Measurements from ENCODE around the gene FUS. TPM values are rescaled to one million over a fixed set of nuclear protein-coding genes. Genes with fewer than 3 reads are reported as not detected.

The FUS gene
- total RNA-seq, 6 experiments from 2014 or later = 18.7 to 69.7 (median 40.4) TPM

- DNase-seq (no peak), ATAC-seq (no peak)
- peaks cover 0 to 19% (median 7%) of the 10 kb centered on the region in 4 donors for H3K4me1 ChIP-seq
- no peak overlapping the region for H3K27ac ChIP-seq
- no CpG with 5 or more reads among the region's 14 CpGs for WGBS (ENCODE audit: insufficient coverage, low coverage, low lambda C conversion rate, missing lambda C conversion rate)
- no peaks in the 10 kb centered on the region for H3K27me3 ChIP-seq
- intact Hi-C loops (cut with DNase I) = loop anchor here in 1 of 2 donors (10.0 kb wide), 1 partner anchor 270 kb away; the partner anchor contains the start of gene ARMC5
- TF ChIP-seq, protein P1, sequence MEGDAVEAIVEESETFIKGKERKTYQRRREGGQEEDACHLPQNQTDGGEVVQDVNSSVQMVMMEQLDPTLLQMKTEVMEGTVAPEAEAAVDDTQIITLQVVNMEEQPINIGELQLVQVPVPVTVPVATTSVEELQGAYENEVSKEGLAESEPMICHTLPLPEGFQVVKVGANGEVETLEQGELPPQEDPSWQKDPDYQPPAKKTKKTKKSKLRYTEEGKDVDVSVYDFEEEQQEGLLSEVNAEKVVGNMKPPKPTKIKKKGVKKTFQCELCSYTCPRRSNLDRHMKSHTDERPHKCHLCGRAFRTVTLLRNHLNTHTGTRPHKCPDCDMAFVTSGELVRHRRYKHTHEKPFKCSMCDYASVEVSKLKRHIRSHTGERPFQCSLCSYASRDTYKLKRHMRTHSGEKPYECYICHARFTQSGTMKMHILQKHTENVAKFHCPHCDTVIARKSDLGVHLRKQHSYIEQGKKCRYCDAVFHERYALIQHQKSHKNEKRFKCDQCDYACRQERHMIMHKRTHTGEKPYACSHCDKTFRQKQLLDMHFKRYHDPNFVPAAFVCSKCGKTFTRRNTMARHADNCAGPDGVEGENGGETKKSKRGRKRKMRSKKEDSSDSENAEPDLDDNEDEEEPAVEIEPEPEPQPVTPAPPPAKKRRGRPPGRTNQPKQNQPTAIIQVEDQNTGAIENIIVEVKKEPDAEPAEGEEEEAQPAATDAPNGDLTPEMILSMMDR (IDR thresholded peaks at IDR 0.05) = no peak
- TF ChIP-seq POLR2A (IDR thresholded peaks at IDR 0.05) = no peak
- peaks cover 18 to 77% (median 53%) of the 10 kb centered on the region in 4 donors for H3K36me3 ChIP-seq
- no peaks in the 10 kb centered on the region for H3K9me3 ChIP-seq
- H3K4me3 ChIP-seq = no peak overlapping the region
Measured at GRCh38 chr16:31184888-31185287, 4.9 kb downstream of the FUS start.

DNA sequence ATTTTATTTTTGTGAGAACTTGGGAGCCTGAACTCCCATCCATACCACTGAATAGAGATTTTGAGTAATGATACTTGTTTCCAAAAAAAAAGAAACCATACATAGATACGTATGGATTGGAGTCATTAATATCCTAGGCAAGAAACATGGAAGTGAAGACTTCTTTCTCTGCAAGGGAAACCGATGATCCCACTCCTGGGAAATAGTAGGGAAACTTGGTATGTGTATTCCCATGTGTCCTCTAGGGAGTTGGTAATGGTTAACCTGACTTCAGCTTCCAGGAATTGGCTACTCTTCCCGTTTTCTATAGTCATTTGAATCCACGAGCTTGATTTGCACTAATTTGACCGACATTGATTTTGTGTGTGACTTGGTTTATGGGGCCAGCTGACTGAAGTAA lies 5.4 kb downstream of the FUS start:
- no peak overlapping the region for H3K27ac ChIP-seq
- H3K9me3 ChIP-seq = no peaks in the 10 kb centered on the region
- DNase-seq (no peak), ATAC-seq (no peak)
- intact Hi-C loops (cut with DNase I) = loop anchor here in 1 of 2 donors (10.0 kb wide), 1 partner anchor 269 kb away; the partner anchor contains the start of gene ARMC5
- H3K27me3 ChIP-seq = no peaks in the 10 kb centered on the region
- peaks cover 0 to 19% (median 7%) of the 10 kb centered on the region in 4 donors for H3K4me1 ChIP-seq
- 60% methylated on average over 5 of the region's 5 CpGs for WGBS (ENCODE audit: insufficient coverage, low coverage, low lambda C conversion rate, missing lambda C conversion rate)
- TF ChIP-seq, protein P1 (IDR thresholded peaks at IDR 0.05) = no peak
- TF ChIP-seq POLR2A (IDR thresholded peaks at IDR 0.05) = no peak
- peaks cover 21 to 81% (median 57%) of the 10 kb centered on the region in 4 donors for H3K36me3 ChIP-seq
- H3K4me3 ChIP-seq = no peak overlapping the region

GRCh38 chr16:31186176-31186575 lies 6.2 kb downstream of the FUS start:
- WGBS (ENCODE audit: insufficient coverage, low coverage, low lambda C conversion rate, missing lambda C conversion rate) = 46% methylated on average over 7 of the region's 7 CpGs
- TF ChIP-seq, protein P1 (IDR thresholded peaks at IDR 0.05) = no peak
- TF ChIP-seq POLR2A (IDR thresholded peaks at IDR 0.05) = no peak
- ATAC-seq (no peak), DNase-seq (no peak)
- Histone ChIP-seq H3K27me3 (no peaks in the 10 kb centered on the region), H3K4me1 (peaks cover 0 to 18% (median 7%) of the 10 kb centered on the region in 4 donors), H3K36me3 (peaks cover 28 to 90% (median 64%) of the 10 kb centered on the region in 4 donors), H3K9me3 (no peaks in the 10 kb centered on the region), H3K27ac (no peak overlapping the region), H3K4me3 (no peak overlapping the region)
- intact Hi-C loops (cut with DNase I) = loop anchor here in 1 of 2 donors (10.0 kb wide), 1 partner anchor 269 kb away; the partner anchor contains the start of gene ARMC5

GRCh38 chr16:31186930-31187807 lies 7.2 kb downstream of the FUS start:
- peaks cover 34 to 98% (median 71%) of the 10 kb centered on the region in 4 donors for H3K36me3 ChIP-seq
- DNase-seq (no peak), ATAC-seq (no peak)
- peaks cover 0 to 9% (median 4%) of the 10 kb centered on the region in 4 donors for H3K4me1 ChIP-seq
- H3K27ac ChIP-seq = no peak overlapping the region
- no peak overlapping the region for H3K4me3 ChIP-seq
- intact Hi-C loops (cut with DNase I) = loop anchor here in 1 of 2 donors (10.0 kb wide), 1 partner anchor 268 kb away; the partner anchor contains the start of gene ARMC5
- H3K27me3 ChIP-seq = no peaks in the 10 kb centered on the region
- TF ChIP-seq, protein P1 (IDR thresholded peaks at IDR 0.05) = no peak
- no peak for TF ChIP-seq POLR2A (IDR thresholded peaks at IDR 0.05)
- WGBS (ENCODE audit: insufficient coverage, low coverage, low lambda C conversion rate, missing lambda C conversion rate) = 87% methylated on average over 10 of the region's 10 CpGs
- no peaks in the 10 kb centered on the region for H3K9me3 ChIP-seq

Data from right lobe of liver (tissue), 6 donors.